AG09309 (cell line): ENCODE measurements around the gene CDC42BPA.
"Not testable (repeated sequence)": the region's sequence is repeated elsewhere in the genome, so short reads cannot be mapped to it uniquely, and the experiment has no call there.

Source experiments
- DNase-seq: peaks from one replicate; pipeline ENCODE4 v3.0.0-alpha.2; 2010; ENCODE audit warnings: low read depth
- H3K4me3 ChIP-seq: 2 replicates; pipeline ENCODE4 v1.5.1; 2011; ENCODE audit warnings: mild to moderate bottlenecking, low read depth, low read length, moderate library complexity; ENCODE audit not compliant: control insufficient read depth
- CTCF ChIP-seq: IDR thresholded peaks from 2 replicates; pipeline ENCODE4 v1.5.1; 2011; ENCODE audit warnings: mild to moderate bottlenecking, low read depth, low read length, inconsistent platforms; ENCODE audit not compliant: insufficient read depth, control insufficient read depth; ENCODE audit errors: missing control alignments

CDC42BPA gene

GRCh38 chr1:227281371-227281770 is 36.9 kb downstream of the CDC42BPA start:
- DNase-seq, result no peak
- no peak for TF ChIP-seq CTCF
- H3K4me3 ChIP-seq, result no peak overlapping the region

- TF ChIP-seq CTCF, result no peak
- no peak overlapping the region for H3K4me3 ChIP-seq
- DNase-seq, result no peak
These were observed 37.5 kb downstream of the CDC42BPA start for GRCh38 chr1:227280836-227281235.

- not testable (repeated sequence) for DNase-seq, H3K4me3 ChIP-seq
These were observed 42.1 kb downstream of the CDC42BPA start for GRCh38 chr1:227276156-227276693.

- TF ChIP-seq CTCF, result no peak
- no peak for DNase-seq
- H3K4me3 ChIP-seq, result no peak overlapping the region
These were observed 44.7 kb downstream of the CDC42BPA start for GRCh38 chr1:227273557-227273956.

GRCh38 chr1:227272428-227272827 is 45.9 kb downstream of the CDC42BPA start:
- no peak for DNase-seq
- TF ChIP-seq CTCF, result no peak
- no peak overlapping the region for H3K4me3 ChIP-seq

GRCh38 chr1:227270554-227270953 is 47.7 kb downstream of the CDC42BPA start:
- no peak for TF ChIP-seq CTCF
- no peak for DNase-seq
- no peak overlapping the region for H3K4me3 ChIP-seq

- H3K4me3 ChIP-seq, result no peak overlapping the region
- DNase-seq, result no peak
- no peak for TF ChIP-seq CTCF
These were observed 49.3 kb downstream of the CDC42BPA start for GRCh38 chr1:227268943-227269342.
